ENCODE results near the gene LDLRAD3. TPM values are rescaled to one million over a fixed set of nuclear protein-coding genes. Genes with fewer than 3 reads are reported as not detected.

The LDLRAD3 gene
- total and polyA plus RNA-seq, 8 donors, result 2.5 to 6.8 (median 5.6) TPM

- Histone ChIP-seq H3K27ac (no peak overlapping the region), H3K36me3 (no peaks in the 10 kb centered on the region), H3K27me3 (no peaks in the 10 kb centered on the region), H3K4me1 (no peaks in the 10 kb centered on the region), H3K9me3 (no peaks in the 10 kb centered on the region), H3K4me3 (no peak overlapping the region)
- no peak for FAIRE-seq
- WGBS, 2 donors, result 83 to 97% methylated on average over 1 of the region's 1 CpG
- no peak for DNase-seq
- TF ChIP-seq CTCF (IDR thresholded peaks at IDR 0.05), result no peak
- intact Hi-C loops (cut with DNase I), result no loop called here
- ATAC-seq, result no peak
These were observed 110.8 kb downstream of the LDLRAD3 start for GRCh38 chr11:36054628-36055027.

GRCh38 chr11:36056160-36056751 is 112.4 kb downstream of the LDLRAD3 start:
- ATAC-seq (peak; percentile 48 to 91 (median 82)), FAIRE-seq (no peak), DNase-seq (peak in 4 of 6 donors; percentile 16 to 50 (median 38))
- peak; percentile 13 to 44 (median 30) for TF ChIP-seq CTCF (IDR thresholded peaks at IDR 0.05)
- intact Hi-C loops (cut with DNase I), result no loop called here
- 80 to 90% methylated on average over 8 of the region's 8 CpGs for WGBS, 2 donors
- H3K4me3 ChIP-seq, result no peak overlapping the region
- H3K27ac ChIP-seq, result no peak overlapping the region
- no peaks in the 10 kb centered on the region for H3K27me3 ChIP-seq
- no peaks in the 10 kb centered on the region for H3K4me1 ChIP-seq
- H3K9me3 ChIP-seq, result no peaks in the 10 kb centered on the region
- no peaks in the 10 kb centered on the region for H3K36me3 ChIP-seq

- Histone ChIP-seq H3K4me3 (no peak overlapping the region), H3K9me3 (no peaks in the 10 kb centered on the region), H3K4me1 (no peaks in the 10 kb centered on the region), H3K27me3 (no peaks in the 10 kb centered on the region), H3K36me3 (no peaks in the 10 kb centered on the region), H3K27ac (no peak overlapping the region)
- FAIRE-seq (no peak), ATAC-seq (peak in 2 of 4 donors; percentile 40 to 62), DNase-seq (no peak)
- no peak for TF ChIP-seq CTCF (IDR thresholded peaks at IDR 0.05)
- intact Hi-C loops (cut with DNase I), result no loop called here
- 83 to 84% methylated on average over 9 of the region's 9 CpGs for WGBS, 2 donors
These were observed 113.6 kb downstream of the LDLRAD3 start for GRCh38 chr11:36057379-36058042.

- H3K36me3 ChIP-seq, result no peaks in the 10 kb centered on the region
- H3K4me3 ChIP-seq, result no peak overlapping the region
- 95 to 99% methylated on average over 4 of the region's 4 CpGs for WGBS, 2 donors
- H3K9me3 ChIP-seq, result no peaks in the 10 kb centered on the region
- intact Hi-C loops (cut with DNase I), result no loop called here
- no peak for TF ChIP-seq CTCF (IDR thresholded peaks at IDR 0.05)
- FAIRE-seq (no peak), ATAC-seq (no peak), DNase-seq (no peak)
- H3K27ac ChIP-seq, result no peak overlapping the region
- no peaks in the 10 kb centered on the region for H3K4me1 ChIP-seq
- H3K27me3 ChIP-seq, result no peaks in the 10 kb centered on the region
These were observed 115.8 kb downstream of the LDLRAD3 start for GRCh38 chr11:36059660-36060059.

- ATAC-seq (peak in 1 of 4 donors; percentile 29), FAIRE-seq (no peak), DNase-seq (no peak)
- no peaks in the 10 kb centered on the region for H3K36me3 ChIP-seq
- no peaks in the 10 kb centered on the region for H3K9me3 ChIP-seq
- TF ChIP-seq CTCF (IDR thresholded peaks at IDR 0.05), result no peak
- H3K4me1 ChIP-seq, result no peaks in the 10 kb centered on the region
- intact Hi-C loops (cut with DNase I), result no loop called here
- 83 to 95% methylated on average over 7 of the region's 7 CpGs for WGBS, 2 donors
- H3K27ac ChIP-seq, result no peak overlapping the region
- H3K27me3 ChIP-seq, result no peaks in the 10 kb centered on the region
- no peak overlapping the region for H3K4me3 ChIP-seq
These were observed 117.1 kb downstream of the LDLRAD3 start for GRCh38 chr11:36060926-36061325.

All from pancreas (tissue), 10 donors.